ENCODE data around the gene PIGR. TPM values are rescaled to one million over a fixed set of nuclear protein-coding genes. Genes with fewer than 3 reads are reported as not detected.

Gene PIGR
- total RNA-seq, 2 experiments from 2014 or later, result 0.03 TPM; not detected in 1

GRCh38 chr1:206904423-206905142 is 41.7 kb downstream of the PIGR start:
- Histone ChIP-seq H3K4me2 (ENCODE audit: low read length) (peak overlapping the region; percentile 49; the same call in 1 of the 2 replicates), H3K4me3 (ENCODE audit: low read depth, low read length, poor library complexity, severe bottlenecking) (no peak overlapping the region), H3K27ac (ENCODE audit: low read depth, low read length, poor library complexity, severe bottlenecking) (no peak overlapping the region), H3K4me1 (ENCODE audit: insufficient read depth, low read length, poor library complexity, severe bottlenecking) (peaks cover 16% of the 10 kb centered on the region), H3K36me3 (ENCODE audit: insufficient read depth, low read length) (no peaks in the 10 kb centered on the region), H4K20me1 (ENCODE audit: insufficient read depth, low read length) (no peaks in the 10 kb centered on the region), H3K79me2 (ENCODE audit: insufficient read depth, low read depth, low read length) (no peaks in the 10 kb centered on the region), H2AFZ (ENCODE audit: low read length) (no peak overlapping the region), H3K9me2 (ENCODE audit: insufficient read depth, low read length) (no peaks in the 10 kb centered on the region), H3K9me3 (ENCODE audit: low read length) (no peaks in the 10 kb centered on the region)
- intact Hi-C loops (cut with micrococcal nuclease; ENCODE audit: unreplicated experiment), result no loop called here
- BruUV-seq (replicated peaks), result no TSS peak
- ChIA-PET POLR2A (no interaction called here), CTCF (ENCODE audit: unreplicated experiment) (no interaction called here)
- TF ChIP-seq, protein P1, sequence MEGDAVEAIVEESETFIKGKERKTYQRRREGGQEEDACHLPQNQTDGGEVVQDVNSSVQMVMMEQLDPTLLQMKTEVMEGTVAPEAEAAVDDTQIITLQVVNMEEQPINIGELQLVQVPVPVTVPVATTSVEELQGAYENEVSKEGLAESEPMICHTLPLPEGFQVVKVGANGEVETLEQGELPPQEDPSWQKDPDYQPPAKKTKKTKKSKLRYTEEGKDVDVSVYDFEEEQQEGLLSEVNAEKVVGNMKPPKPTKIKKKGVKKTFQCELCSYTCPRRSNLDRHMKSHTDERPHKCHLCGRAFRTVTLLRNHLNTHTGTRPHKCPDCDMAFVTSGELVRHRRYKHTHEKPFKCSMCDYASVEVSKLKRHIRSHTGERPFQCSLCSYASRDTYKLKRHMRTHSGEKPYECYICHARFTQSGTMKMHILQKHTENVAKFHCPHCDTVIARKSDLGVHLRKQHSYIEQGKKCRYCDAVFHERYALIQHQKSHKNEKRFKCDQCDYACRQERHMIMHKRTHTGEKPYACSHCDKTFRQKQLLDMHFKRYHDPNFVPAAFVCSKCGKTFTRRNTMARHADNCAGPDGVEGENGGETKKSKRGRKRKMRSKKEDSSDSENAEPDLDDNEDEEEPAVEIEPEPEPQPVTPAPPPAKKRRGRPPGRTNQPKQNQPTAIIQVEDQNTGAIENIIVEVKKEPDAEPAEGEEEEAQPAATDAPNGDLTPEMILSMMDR (conservative IDR thresholded peaks at IDR 0.05; ENCODE audit: low read length), result no peak
- no peak for TF ChIP-seq EZH2phosphoT487 (IDR thresholded peaks at IDR 0.05; ENCODE audit: borderline replicate concordance, low read depth, low read length)
- DNase-seq (ENCODE audit: low spot score), result no peak

DNA sequence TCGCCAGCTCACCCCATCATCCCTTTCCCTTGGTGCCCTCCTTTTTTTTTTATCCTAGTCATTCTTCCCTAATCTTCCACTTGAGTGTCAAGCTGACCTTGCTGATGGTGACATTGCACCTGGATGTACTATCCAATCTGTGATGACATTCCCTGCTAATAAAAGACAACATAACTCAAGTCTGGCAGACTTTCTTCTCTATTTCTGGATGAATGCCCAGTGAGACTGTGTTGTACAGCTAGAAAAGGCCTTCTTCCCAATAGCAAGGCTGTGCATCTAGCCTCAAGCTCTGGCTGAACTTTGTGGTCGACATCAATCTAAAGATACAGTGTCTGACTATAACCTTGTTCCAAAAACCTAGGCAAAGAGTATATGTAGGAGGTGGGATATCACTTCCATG is 42.6 kb downstream of the PIGR start:
- Histone ChIP-seq H3K4me3 (ENCODE audit: low read depth, low read length, poor library complexity, severe bottlenecking) (no peak overlapping the region), H3K27ac (ENCODE audit: low read depth, low read length, poor library complexity, severe bottlenecking) (no peak overlapping the region), H3K9me2 (ENCODE audit: insufficient read depth, low read length) (no peaks in the 10 kb centered on the region), H2AFZ (ENCODE audit: low read length) (no peak overlapping the region), H4K20me1 (ENCODE audit: insufficient read depth, low read length) (no peaks in the 10 kb centered on the region), H3K9me3 (ENCODE audit: low read length) (no peaks in the 10 kb centered on the region), H3K36me3 (ENCODE audit: insufficient read depth, low read length) (no peaks in the 10 kb centered on the region), H3K79me2 (ENCODE audit: insufficient read depth, low read depth, low read length) (no peaks in the 10 kb centered on the region), H3K4me1 (ENCODE audit: insufficient read depth, low read length, poor library complexity, severe bottlenecking) (peaks cover 16% of the 10 kb centered on the region), H3K4me2 (ENCODE audit: low read length) (no peak overlapping the region)
- POLR2A ChIA-PET, result no interaction called here
- CTCF ChIA-PET (ENCODE audit: unreplicated experiment), result no interaction called here
- TF ChIP-seq EZH2phosphoT487 (IDR thresholded peaks at IDR 0.05; ENCODE audit: borderline replicate concordance, low read depth, low read length), result no peak
- TF ChIP-seq, protein P1 (conservative IDR thresholded peaks at IDR 0.05; ENCODE audit: low read length), result no peak
- BruUV-seq (replicated peaks), result no TSS peak
- no peak for DNase-seq (ENCODE audit: low spot score)
- intact Hi-C loops (cut with micrococcal nuclease; ENCODE audit: unreplicated experiment), result no loop called here

- Histone ChIP-seq H3K79me2 (ENCODE audit: insufficient read depth, low read depth, low read length) (no peaks in the 10 kb centered on the region), H3K4me3 (ENCODE audit: low read depth, low read length, poor library complexity, severe bottlenecking) (no peak overlapping the region), H3K36me3 (ENCODE audit: insufficient read depth, low read length) (no peaks in the 10 kb centered on the region), H3K4me2 (ENCODE audit: low read length) (no peak overlapping the region), H4K20me1 (ENCODE audit: insufficient read depth, low read length) (no peaks in the 10 kb centered on the region), H3K9me2 (ENCODE audit: insufficient read depth, low read length) (no peaks in the 10 kb centered on the region), H3K9me3 (ENCODE audit: low read length) (no peaks in the 10 kb centered on the region), H3K4me1 (ENCODE audit: insufficient read depth, low read length, poor library complexity, severe bottlenecking) (peaks cover 16% of the 10 kb centered on the region), H3K27ac (ENCODE audit: low read depth, low read length, poor library complexity, severe bottlenecking) (no peak overlapping the region), H2AFZ (ENCODE audit: low read length) (no peak overlapping the region)
- no peak for DNase-seq (ENCODE audit: low spot score)
- ChIA-PET POLR2A (no interaction called here), CTCF (ENCODE audit: unreplicated experiment) (no interaction called here)
- BruUV-seq (replicated peaks), result no TSS peak
- TF ChIP-seq, protein P1 (conservative IDR thresholded peaks at IDR 0.05; ENCODE audit: low read length), result no peak
- no peak for TF ChIP-seq EZH2phosphoT487 (IDR thresholded peaks at IDR 0.05; ENCODE audit: borderline replicate concordance, low read depth, low read length)
- intact Hi-C loops (cut with micrococcal nuclease; ENCODE audit: unreplicated experiment), result no loop called here
Measured at GRCh38 chr1:206902702-206903101, 43.6 kb downstream of the PIGR start.
